ENCODE results near the gene TBATA. TPM values are rescaled to one million over a fixed set of nuclear protein-coding genes. Genes with fewer than 3 reads are reported as not detected.

Gene TBATA
- total and polyA plus RNA-seq, 4 experiments from 2014 or later, result not detected

GRCh38 chr10:70753026-70753663 is 32.0 kb downstream of the TBATA start:
- Mint-ChIP-seq H3K27ac (no peak overlapping the region), H3K27me3 (no peaks in the 10 kb centered on the region), H3K9me3 (no peaks in the 10 kb centered on the region), H3K4me1 (no peaks in the 10 kb centered on the region), H3K4me3 (no peak overlapping the region), H3K36me3 (no peaks in the 10 kb centered on the region)
- POLR2A ChIA-PET (ENCODE audit: partially characterized antibody), result no interaction called here
- no peak for DNase-seq
- CTCF ChIA-PET (ENCODE audit: partially characterized antibody), result interaction anchor here (2.2 to 11.8 kb wide), 3 partner anchors 8 to 201 kb away, joined by 9 to 162 read pairs (median 10); no protein-coding TSS in a partner anchor
- H3K4me3 ChIP-seq (ENCODE audit: low read length in 2 of 2), result no peak overlapping the region
- no peaks in the 10 kb centered on the region for H3K9me3 ChIP-seq (ENCODE audit: control insufficient read depth in 1 of 2, low read length in 2 of 2)
- H3K27ac ChIP-seq (ENCODE audit: low read depth, low read length), result no peak overlapping the region
- H3K4me1 ChIP-seq (ENCODE audit: insufficient read depth, low read length), result no peaks in the 10 kb centered on the region
- intact Hi-C loops (cut with micrococcal nuclease), result loop anchor here (10.0 kb wide), 1 partner anchor 368 kb away; the partner anchor contains the start of gene LRRC20
- no peaks in the 10 kb centered on the region for H3K27me3 ChIP-seq (ENCODE audit: insufficient read depth, low read length)
- H3K36me3 ChIP-seq (ENCODE audit: insufficient read depth, low read length), result no peaks in the 10 kb centered on the region

GRCh38 chr10:70752571-70752970 is 32.6 kb downstream of the TBATA start:
- Histone ChIP-seq H3K36me3 (ENCODE audit: insufficient read depth, low read length) (no peaks in the 10 kb centered on the region), H3K4me3 (ENCODE audit: low read length in 2 of 2) (no peak overlapping the region), H3K27ac (ENCODE audit: low read depth, low read length) (no peak overlapping the region), H3K27me3 (ENCODE audit: insufficient read depth, low read length) (no peaks in the 10 kb centered on the region), H3K9me3 (ENCODE audit: control insufficient read depth in 1 of 2, low read length in 2 of 2) (no peaks in the 10 kb centered on the region), H3K4me1 (ENCODE audit: insufficient read depth, low read length) (no peaks in the 10 kb centered on the region)
- H3K4me3 Mint-ChIP-seq, result no peak overlapping the region
- no peak overlapping the region for H3K27ac Mint-ChIP-seq
- H3K27me3 Mint-ChIP-seq, result no peaks in the 10 kb centered on the region
- CTCF ChIA-PET (ENCODE audit: partially characterized antibody), result interaction anchor here (11.8 kb wide), 1 partner anchor 201 kb away, joined by 162 read pairs; no protein-coding TSS in a partner anchor
- no peaks in the 10 kb centered on the region for H3K36me3 Mint-ChIP-seq
- no peaks in the 10 kb centered on the region for H3K4me1 Mint-ChIP-seq
- POLR2A ChIA-PET (ENCODE audit: partially characterized antibody), result no interaction called here
- DNase-seq, result no peak
- H3K9me3 Mint-ChIP-seq, result no peaks in the 10 kb centered on the region
- intact Hi-C loops (cut with micrococcal nuclease), result loop anchor here (10.0 kb wide), 1 partner anchor 368 kb away; the partner anchor contains the start of gene LRRC20

DNA sequence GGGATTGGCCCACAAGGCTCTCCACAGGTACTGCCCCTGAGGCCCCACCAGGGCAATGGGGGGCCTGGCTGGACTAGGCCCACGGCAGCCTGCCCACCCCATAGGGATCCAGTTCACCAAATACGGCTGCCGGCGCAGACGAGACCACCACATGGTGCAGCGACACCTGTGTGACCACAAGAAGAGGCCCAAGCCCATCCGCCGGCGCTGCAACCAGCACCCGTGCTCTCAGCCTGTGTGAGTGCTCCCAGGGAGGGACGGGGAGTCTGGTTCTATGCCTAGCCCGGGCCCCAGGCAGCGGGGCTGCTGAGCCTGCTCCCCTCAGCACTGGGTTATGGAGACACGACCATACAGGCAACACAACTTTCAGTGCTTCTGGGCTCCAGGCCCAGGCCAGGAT is 33.2 kb downstream of the TBATA start:
- Mint-ChIP-seq H3K4me1 (no peaks in the 10 kb centered on the region), H3K27ac (no peak overlapping the region), H3K36me3 (no peaks in the 10 kb centered on the region), H3K4me3 (no peak overlapping the region), H3K27me3 (no peaks in the 10 kb centered on the region), H3K9me3 (no peaks in the 10 kb centered on the region)
- ChIA-PET CTCF (ENCODE audit: partially characterized antibody) (no interaction called here), POLR2A (ENCODE audit: partially characterized antibody) (no interaction called here)
- H3K4me1 ChIP-seq (ENCODE audit: insufficient read depth, low read length), result no peaks in the 10 kb centered on the region
- no peak overlapping the region for H3K27ac ChIP-seq (ENCODE audit: low read depth, low read length)
- intact Hi-C loops (cut with micrococcal nuclease), result loop anchor here (10.0 kb wide), 1 partner anchor 367 kb away; the partner anchor contains the start of gene LRRC20
- no peaks in the 10 kb centered on the region for H3K27me3 ChIP-seq (ENCODE audit: insufficient read depth, low read length)
- no peak for DNase-seq
- H3K9me3 ChIP-seq (ENCODE audit: control insufficient read depth in 1 of 2, low read length in 2 of 2), result no peaks in the 10 kb centered on the region
- H3K4me3 ChIP-seq (ENCODE audit: low read length in 2 of 2), result no peak overlapping the region
- no peaks in the 10 kb centered on the region for H3K36me3 ChIP-seq (ENCODE audit: insufficient read depth, low read length)

DNA sequence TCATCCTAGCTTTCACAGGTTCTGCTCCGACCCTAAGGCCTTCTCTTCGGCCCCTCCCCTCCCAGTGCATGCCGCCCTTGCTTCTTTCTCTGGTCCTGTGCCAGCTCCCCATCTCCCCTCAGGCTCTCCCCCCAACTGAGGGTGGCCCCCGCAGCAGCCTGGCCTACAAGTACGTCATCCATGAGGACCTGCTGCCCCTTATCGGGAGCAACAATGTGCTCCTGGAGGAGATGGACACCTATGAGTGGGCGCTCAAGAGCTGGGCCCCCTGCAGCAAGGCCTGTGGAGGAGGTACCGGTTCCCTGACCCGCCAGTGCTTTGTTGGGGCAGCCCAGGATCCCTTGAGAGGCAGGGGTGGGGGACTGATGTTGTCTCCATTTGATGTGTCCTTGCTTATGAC is 33.8 kb downstream of the TBATA start:
- no peak overlapping the region for H3K4me3 Mint-ChIP-seq
- H3K9me3 Mint-ChIP-seq, result no peaks in the 10 kb centered on the region
- H3K36me3 Mint-ChIP-seq, result no peaks in the 10 kb centered on the region
- POLR2A ChIA-PET (ENCODE audit: partially characterized antibody), result no interaction called here
- CTCF ChIA-PET (ENCODE audit: partially characterized antibody), result no interaction called here
- Histone ChIP-seq H3K9me3 (ENCODE audit: control insufficient read depth in 1 of 2, low read length in 2 of 2) (no peaks in the 10 kb centered on the region), H3K4me3 (ENCODE audit: low read length in 2 of 2) (no peak overlapping the region), H3K27ac (ENCODE audit: low read depth, low read length) (no peak overlapping the region), H3K4me1 (ENCODE audit: insufficient read depth, low read length) (no peaks in the 10 kb centered on the region), H3K36me3 (ENCODE audit: insufficient read depth, low read length) (no peaks in the 10 kb centered on the region), H3K27me3 (ENCODE audit: insufficient read depth, low read length) (no peaks in the 10 kb centered on the region)
- H3K4me1 Mint-ChIP-seq, result no peaks in the 10 kb centered on the region
- H3K27me3 Mint-ChIP-seq, result no peaks in the 10 kb centered on the region
- intact Hi-C loops (cut with micrococcal nuclease), result loop anchor here (10.0 kb wide), 1 partner anchor 367 kb away; the partner anchor contains the start of gene LRRC20
- no peak overlapping the region for H3K27ac Mint-ChIP-seq
- no peak for DNase-seq

DNA sequence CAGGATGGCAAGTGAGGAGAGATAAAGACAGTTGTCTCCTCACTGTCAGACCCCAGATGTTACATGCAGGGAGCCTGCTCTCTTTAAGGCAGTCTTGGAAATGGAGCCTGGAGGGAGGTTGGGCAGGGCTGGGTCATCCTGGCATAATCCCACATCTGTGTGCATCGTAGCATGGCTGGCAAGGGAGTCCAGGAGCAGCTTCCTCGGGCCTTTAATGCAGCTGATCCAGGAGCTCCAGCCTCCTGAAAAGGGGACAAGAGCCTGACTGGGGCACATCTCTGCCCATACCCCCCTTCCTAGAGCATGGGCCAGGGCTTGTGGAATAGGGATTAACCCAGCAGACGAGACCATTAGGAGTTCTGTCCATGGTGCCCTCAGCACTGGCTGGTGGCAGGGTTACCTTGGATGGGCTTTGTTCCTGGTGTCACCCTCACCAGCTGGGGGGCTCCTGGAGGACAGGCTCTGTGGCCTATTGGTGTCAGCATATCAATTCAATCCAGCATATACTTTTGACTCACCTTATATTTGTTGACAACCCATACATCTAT is 34.9 kb downstream of the TBATA start:
- Mint-ChIP-seq H3K36me3 (no peaks in the 10 kb centered on the region), H3K27ac (no peak overlapping the region), H3K4me3 (no peak overlapping the region), H3K27me3 (peaks cover 0 to 1% of the 10 kb centered on the region in 2 donors), H3K9me3 (peaks cover 0 to 1% (median 0%) of the 10 kb centered on the region in 8 donors), H3K4me1 (no peaks in the 10 kb centered on the region)
- no peaks in the 10 kb centered on the region for H3K4me1 ChIP-seq (ENCODE audit: insufficient read depth, low read length)
- H3K36me3 ChIP-seq (ENCODE audit: insufficient read depth, low read length), result no peaks in the 10 kb centered on the region
- CTCF ChIA-PET (ENCODE audit: partially characterized antibody), result interaction anchor here (1.2 kb wide), 1 partner anchor 200 kb away, joined by 3 read pairs; no protein-coding TSS in a partner anchor
- no peak overlapping the region for H3K4me3 ChIP-seq (ENCODE audit: low read length in 2 of 2)
- H3K27ac ChIP-seq (ENCODE audit: low read depth, low read length), result no peak overlapping the region
- H3K9me3 ChIP-seq (ENCODE audit: control insufficient read depth in 1 of 2, low read length in 2 of 2), result no peaks in the 10 kb centered on the region
- DNase-seq, result no peak
- H3K27me3 ChIP-seq (ENCODE audit: insufficient read depth, low read length), result no peaks in the 10 kb centered on the region
- POLR2A ChIA-PET (ENCODE audit: partially characterized antibody), result no interaction called here
- intact Hi-C loops (cut with micrococcal nuclease), result loop anchor here (10.0 kb wide), 1 partner anchor 365 kb away; the partner anchor contains the start of gene LRRC20

DNA sequence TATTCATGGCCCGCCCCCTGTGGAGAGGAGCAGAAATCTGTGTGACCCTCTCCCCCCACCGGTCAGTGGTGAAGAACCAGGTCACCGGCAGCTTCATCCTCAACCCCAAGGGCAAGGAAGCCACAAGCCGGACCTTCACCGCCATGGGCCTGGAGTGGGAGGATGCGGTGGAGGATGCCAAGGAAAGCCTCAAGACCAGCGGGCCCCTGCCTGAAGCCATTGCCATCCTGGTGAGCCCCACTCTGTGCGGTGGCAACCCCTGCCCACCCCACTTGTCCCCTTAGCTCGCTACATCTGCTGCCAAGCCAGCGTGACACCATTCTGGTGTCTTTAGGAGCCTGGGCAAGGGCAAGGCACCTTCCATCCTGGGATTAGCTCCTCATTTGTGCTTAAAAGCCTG is 35.4 kb downstream of the TBATA start:
- Histone ChIP-seq H3K4me1 (ENCODE audit: insufficient read depth, low read length) (no peaks in the 10 kb centered on the region), H3K27me3 (ENCODE audit: insufficient read depth, low read length) (no peaks in the 10 kb centered on the region), H3K27ac (ENCODE audit: low read depth, low read length) (no peak overlapping the region), H3K9me3 (ENCODE audit: control insufficient read depth in 1 of 2, low read length in 2 of 2) (no peaks in the 10 kb centered on the region), H3K36me3 (ENCODE audit: insufficient read depth, low read length) (no peaks in the 10 kb centered on the region), H3K4me3 (ENCODE audit: low read length in 2 of 2) (no peak overlapping the region)
- no peak for DNase-seq
- H3K27me3 Mint-ChIP-seq, result peaks cover 0 to 1% of the 10 kb centered on the region in 2 donors
- peaks cover 0 to 1% (median 0%) of the 10 kb centered on the region in 8 donors for H3K9me3 Mint-ChIP-seq
- intact Hi-C loops (cut with micrococcal nuclease), result loop anchor here (10.0 kb wide), 1 partner anchor 365 kb away; the partner anchor contains the start of gene LRRC20
- POLR2A ChIA-PET (ENCODE audit: partially characterized antibody), result no interaction called here
- no peaks in the 10 kb centered on the region for H3K36me3 Mint-ChIP-seq
- no peak overlapping the region for H3K4me3 Mint-ChIP-seq
- H3K27ac Mint-ChIP-seq, result no peak overlapping the region
- CTCF ChIA-PET (ENCODE audit: partially characterized antibody), result interaction anchor here (1.2 kb wide), 1 partner anchor 200 kb away, joined by 3 read pairs; no protein-coding TSS in a partner anchor
- H3K4me1 Mint-ChIP-seq, result no peaks in the 10 kb centered on the region

DNA sequence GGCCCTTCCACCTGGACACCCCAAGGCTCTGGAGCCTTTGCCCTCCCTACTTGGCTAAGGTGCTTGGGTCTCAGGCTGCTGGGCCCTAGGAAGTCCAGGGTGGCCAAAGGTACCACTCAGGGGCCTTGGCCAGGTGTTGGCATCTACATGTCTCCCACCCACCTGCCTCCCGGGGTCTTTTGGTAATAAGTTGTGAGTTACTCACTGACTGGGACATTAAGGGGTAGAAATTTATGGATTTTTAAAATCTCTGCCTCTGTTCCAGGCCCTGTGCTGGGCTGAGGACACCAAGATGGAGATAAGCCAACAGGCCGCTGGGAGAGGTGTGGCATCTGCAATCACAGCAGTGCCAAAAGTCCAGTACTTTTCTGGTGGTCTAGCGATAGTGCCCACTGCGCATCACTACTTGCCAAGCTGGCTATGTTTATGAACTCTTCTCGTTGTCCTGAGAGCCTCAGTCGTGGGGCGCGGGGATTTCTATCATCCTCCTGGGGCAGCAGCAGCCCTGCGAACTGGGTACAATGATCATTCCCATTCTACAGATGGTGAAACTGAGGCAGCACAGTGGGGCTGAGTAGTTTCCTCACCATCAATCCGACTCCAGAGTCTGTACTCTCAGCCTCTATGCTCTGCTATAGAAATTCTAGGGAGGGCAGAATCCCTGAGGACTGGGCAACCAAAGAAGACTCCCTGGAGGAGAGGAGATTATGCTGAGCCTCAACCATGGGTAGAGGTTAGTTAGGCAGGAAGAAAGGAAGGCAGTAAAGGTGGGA is 36.2 kb downstream of the TBATA start:
- Mint-ChIP-seq H3K36me3 (no peaks in the 10 kb centered on the region), H3K27ac (no peak overlapping the region), H3K9me3 (peaks cover 0 to 1% (median 0%) of the 10 kb centered on the region in 8 donors), H3K27me3 (peaks cover 0 to 1% of the 10 kb centered on the region in 2 donors), H3K4me1 (no peaks in the 10 kb centered on the region), H3K4me3 (no peak overlapping the region)
- ChIA-PET POLR2A (ENCODE audit: partially characterized antibody) (no interaction called here), CTCF (ENCODE audit: partially characterized antibody) (interaction anchor here (1.0 to 1.2 kb wide), 2 partner anchors 10 to 199 kb away, joined by 3 read pairs; no protein-coding TSS in a partner anchor)
- Histone ChIP-seq H3K4me1 (ENCODE audit: insufficient read depth, low read length) (no peaks in the 10 kb centered on the region), H3K36me3 (ENCODE audit: insufficient read depth, low read length) (no peaks in the 10 kb centered on the region), H3K4me3 (ENCODE audit: low read length in 2 of 2) (no peak overlapping the region), H3K27ac (ENCODE audit: low read depth, low read length) (no peak overlapping the region), H3K27me3 (ENCODE audit: insufficient read depth, low read length) (no peaks in the 10 kb centered on the region), H3K9me3 (ENCODE audit: control insufficient read depth in 1 of 2, low read length in 2 of 2) (no peaks in the 10 kb centered on the region)
- intact Hi-C loops (cut with micrococcal nuclease), result no loop called here
- DNase-seq, result no peak
